ENCODE results near the gene MED16. TPM values are rescaled to one million over a fixed set of nuclear protein-coding genes. Genes with fewer than 3 reads are reported as not detected.
"Not testable (repeated sequence)": the region's sequence is repeated elsewhere in the genome, so short reads cannot be mapped to it uniquely, and the experiment has no call there.

Gene MED16
- total RNA-seq, 1 experiment from 2014 or later = 83.0 TPM

GRCh38 chr19:850221-850978 lies 42.6 kb downstream of the MED16 start:
- TF ChIP-seq CTCF (conservative IDR thresholded peaks at IDR 0.05; ENCODE audit: low read depth, low read length) = no peak
- no peak for TF ChIP-seq EZH2 (IDR thresholded peaks at IDR 0.05; ENCODE audit: borderline replicate concordance, low read depth, low read length, poor library complexity, severe bottlenecking)
- H3K4me1 ChIP-seq (ENCODE audit: insufficient read depth, low read length, poor library complexity, severe bottlenecking) = no peaks in the 10 kb centered on the region
- POLR2A ChIA-PET (ENCODE audit: low non-redundant PET) = no interaction called here
- no peaks in the 10 kb centered on the region for H3K36me3 ChIP-seq (ENCODE audit: insufficient read depth, low read length, poor library complexity, severe bottlenecking)
- peak; percentile 68 for DNase-seq (ENCODE audit: low spot score)
- CTCF ChIA-PET = no interaction called here
- no peaks in the 10 kb centered on the region for H3K27me3 ChIP-seq (replicated peaks; ENCODE audit: insufficient read depth, low read depth, low read length, poor library complexity)
- no peak overlapping the region for H3K27ac ChIP-seq (ENCODE audit: low read depth, low read length, poor library complexity, severe bottlenecking)
- no TSS peak for BruUV-seq (replicated peaks)
- H3K4me3 ChIP-seq (ENCODE audit: low read depth, low read length, poor library complexity, severe bottlenecking) = no peak overlapping the region
- no peaks in the 10 kb centered on the region for H3K9me3 ChIP-seq (ENCODE audit: low read depth, low read length, poor library complexity, severe bottlenecking)
- intact Hi-C loops (cut with micrococcal nuclease; ENCODE audit: unreplicated experiment) = no loop called here

GRCh38 chr19:849195-849594 lies 43.8 kb downstream of the MED16 start:
- DNase-seq (ENCODE audit: low spot score); BruUV-seq (replicated peaks); H3K4me3 ChIP-seq (ENCODE audit: low read depth, low read length, poor library complexity, severe bottlenecking); H3K4me1 ChIP-seq (ENCODE audit: insufficient read depth, low read length, poor library complexity, severe bottlenecking); CTCF ChIA-PET; H3K27ac ChIP-seq (ENCODE audit: low read depth, low read length, poor library complexity, severe bottlenecking); H3K27me3 ChIP-seq (replicated peaks; ENCODE audit: insufficient read depth, low read depth, low read length, poor library complexity); H3K9me3 ChIP-seq (ENCODE audit: low read depth, low read length, poor library complexity, severe bottlenecking); H3K36me3 ChIP-seq (ENCODE audit: insufficient read depth, low read length, poor library complexity, severe bottlenecking); intact Hi-C loops (cut with micrococcal nuclease; ENCODE audit: unreplicated experiment): not testable (repeated sequence)
- POLR2A ChIA-PET (ENCODE audit: low non-redundant PET) = interaction anchor here (0.6 kb wide), 1 partner anchor 48 kb away, joined by 3 read pairs; no protein-coding TSS in a partner anchor

- POLR2A ChIA-PET (ENCODE audit: low non-redundant PET) = no interaction called here
- DNase-seq (ENCODE audit: low spot score) = no peak
- H3K4me1 ChIP-seq (ENCODE audit: insufficient read depth, low read length, poor library complexity, severe bottlenecking) = peaks cover 5% of the 10 kb centered on the region
- intact Hi-C loops (cut with micrococcal nuclease; ENCODE audit: unreplicated experiment) = no loop called here
- H3K27me3 ChIP-seq (replicated peaks; ENCODE audit: insufficient read depth, low read depth, low read length, poor library complexity) = peaks cover 5% of the 10 kb centered on the region
- BruUV-seq (replicated peaks) = no TSS peak
- H3K27ac ChIP-seq (ENCODE audit: low read depth, low read length, poor library complexity, severe bottlenecking) = no peak overlapping the region
- CTCF ChIA-PET = no interaction called here
- H3K4me3 ChIP-seq (ENCODE audit: low read depth, low read length, poor library complexity, severe bottlenecking) = no peak overlapping the region
- no peak for TF ChIP-seq CTCF (conservative IDR thresholded peaks at IDR 0.05; ENCODE audit: low read depth, low read length)
- no peak for TF ChIP-seq EZH2 (IDR thresholded peaks at IDR 0.05; ENCODE audit: borderline replicate concordance, low read depth, low read length, poor library complexity, severe bottlenecking)
- no peaks in the 10 kb centered on the region for H3K36me3 ChIP-seq (ENCODE audit: insufficient read depth, low read length, poor library complexity, severe bottlenecking)
- H3K9me3 ChIP-seq (ENCODE audit: low read depth, low read length, poor library complexity, severe bottlenecking) = no peaks in the 10 kb centered on the region
Observed at GRCh38 chr19:848386-848921, 44.5 kb downstream of the MED16 start.
